HG02970 (cell line): ENCODE measurements around the gene RPLP2.

Experiments used
- ATAC-seq: cut with Tn5 transposase; IDR thresholded peaks from one replicate; pipeline ENCODE4 v1.9.1; 2021; ENCODE audit warnings: mild to moderate bottlenecking, moderate library complexity, moderate number of reproducible peaks; ENCODE audit not compliant: unreplicated experiment, low FRiP score

The RPLP2 gene

GRCh38 chr11:821512-822371 is 12.0 kb downstream of the RPLP2 start:
- no peak for ATAC-seq

GRCh38 chr11:823441-824291 is 13.9 kb downstream of the RPLP2 start:
- ATAC-seq, result no peak

- ATAC-seq, result no peak
Measured at GRCh38 chr11:824292-824880, 14.6 kb downstream of the RPLP2 start.

- no peak for ATAC-seq
Measured at GRCh38 chr11:824942-825341, 15.2 kb downstream of the RPLP2 start.

- no peak for ATAC-seq
Measured at GRCh38 chr11:825366-826226, 15.8 kb downstream of the RPLP2 start.

GRCh38 chr11:826227-826621 is 16.5 kb downstream of the RPLP2 start:
- no peak for ATAC-seq

- ATAC-seq, result no peak
Measured at GRCh38 chr11:826836-827145, 17.0 kb downstream of the RPLP2 start.

GRCh38 chr11:827146-827896 is 17.6 kb downstream of the RPLP2 start:
- no peak for ATAC-seq

GRCh38 chr11:827897-828192 is 18.1 kb downstream of the RPLP2 start, which contains the start of gene CRACR2B:
TSS of gene CRACR2B (plus strand) at chr11:827919. CDS start at chr11:828608, 689 bp downstream.
- no peak for ATAC-seq

- no peak for ATAC-seq
Measured at GRCh38 chr11:828506-829175, 18.9 kb downstream of the RPLP2 start.

- no peak for ATAC-seq
Measured at GRCh38 chr11:829176-829846, 19.5 kb downstream of the RPLP2 start.

GRCh38 chr11:829847-830294 is 20.1 kb downstream of the RPLP2 start:
- no peak for ATAC-seq

GRCh38 chr11:830295-831117 is 20.7 kb downstream of the RPLP2 start:
- ATAC-seq, result no peak

- no peak for ATAC-seq
Measured at GRCh38 chr11:831118-831864, 21.5 kb downstream of the RPLP2 start.

- no peak for ATAC-seq
Measured at GRCh38 chr11:831961-832528, 22.3 kb downstream of the RPLP2 start.

- no peak for ATAC-seq
Measured at GRCh38 chr11:832529-833113, 22.9 kb downstream of the RPLP2 start, which contains the start of gene CD151. TSS of gene CD151 (plus strand) at chr11:832952. CDS start at chr11:836070, 3,118 bp downstream.
